Endodermal cell (in vitro differentiated cells): ENCODE results near the gene KIF7. TPM values are rescaled to one million over a fixed set of nuclear protein-coding genes. Genes with fewer than 3 reads are reported as not detected.

Experiments used
- DNase-seq: peaks from one replicate; pipeline ENCODE4 v3.0.0-alpha.2; 2017
- H3K27ac ChIP-seq: 2 replicates; pipeline ENCODE4 v1.5.1; 2013; ENCODE audit warnings: mild to moderate bottlenecking, low read depth, low read length, moderate library complexity
- H3K27me3 ChIP-seq: 2 replicates; pipeline ENCODE4 v1.6.1; 2013; ENCODE audit warnings: mild to moderate bottlenecking, low read length, moderate library complexity; ENCODE audit not compliant: insufficient read depth, control insufficient read depth, poor library complexity, severe bottlenecking
- H3K36me3 ChIP-seq: 2 replicates; pipeline ENCODE4 v1.7.0; 2013; ENCODE audit warnings: mild to moderate bottlenecking, low read length, moderate library complexity; ENCODE audit not compliant: control insufficient read depth, insufficient read depth
- H3K4me1 ChIP-seq: one replicate; pipeline ENCODE4 v1.7.0; 2013; ENCODE audit warnings: low read length; ENCODE audit not compliant: control insufficient read depth, insufficient read depth
- H3K4me3 ChIP-seq: 2 replicates; pipeline ENCODE4 v1.5.1; 2013; ENCODE audit warnings: mild to moderate bottlenecking, low read length, moderate library complexity
- H3K9ac ChIP-seq: 2 replicates; pipeline ENCODE4 v1.6.1; 2013; ENCODE audit warnings: mild to moderate bottlenecking, low read length, moderate library complexity; ENCODE audit not compliant: poor library complexity, severe bottlenecking; ENCODE audit errors: extremely low read depth
- H3K9me3 ChIP-seq: 2 replicates; pipeline ENCODE4 v1.6.1; 2013; ENCODE audit warnings: mild to moderate bottlenecking, low read length, moderate library complexity; ENCODE audit not compliant: control insufficient read depth
- H3K27ac Mint-ChIP-seq: 2 replicates; pipeline ENCODE4 v1.8.0; 2020; ENCODE audit warnings: mixed read lengths
- H3K27me3 Mint-ChIP-seq: 2 replicates; pipeline ENCODE4 v1.8.0; 2021; ENCODE audit warnings: mild to moderate bottlenecking, mixed read lengths; ENCODE audit not compliant: insufficient read depth
- H3K36me3 Mint-ChIP-seq: 2 replicates; pipeline ENCODE4 v1.8.0; 2020; ENCODE audit warnings: low read depth, mixed read lengths
- H3K4me1 Mint-ChIP-seq: 2 replicates; pipeline ENCODE4 v1.8.0; 2020; ENCODE audit warnings: mixed read lengths
- H3K4me3 Mint-ChIP-seq: 2 replicates; pipeline ENCODE4 v1.8.0; 2020; ENCODE audit warnings: mild to moderate bottlenecking, moderate library complexity, mixed read lengths
- H3K9me3 Mint-ChIP-seq: 2 replicates; pipeline ENCODE4 v1.8.0; 2020; ENCODE audit warnings: mild to moderate bottlenecking, mixed read lengths
- CTCF ChIP-seq: fragments of 200-600 bp; sonication (generic); conservative IDR thresholded peaks from 2 replicates; pipeline ENCODE4 v1.5.0; 2021; ENCODE audit warnings: antibody characterized with exemption, mild to moderate bottlenecking
- WGBS, 2 experiments: methylation state at CpG; one replicate each; pipeline versions ENCODE4 v1.1.5 to v1.1.7; 2013; ENCODE audit warnings: missing lambda C conversion rate in 2 of 2, mixed read lengths in 1 of 2; ENCODE audit not compliant: insufficient coverage in 1 of 2, insufficient read length in 1 of 2; 5-methylcytosine and 5-hydroxymethylcytosine counted together
- total RNA-seq, 2 donors: library from RNA; stranded (reverse); fragmentation: NEBNext Ultra II Directional in 1 of 2; extraction: Animal tissue kit (Norgen Biotek cat#: 25700) in 1 of 2; gene quantifications; 2 replicates in 1 of 2; 3 replicates in 1 of 2; pipeline ENCODE4 v1.2.1, GENCODE V29; 2021

The KIF7 gene
- total RNA-seq, 2 donors from 2014 or later: 22.9 to 24.4 TPM

- H3K4me3 Mint-ChIP-seq: no peak overlapping the region
- no peak for TF ChIP-seq CTCF
- Histone ChIP-seq H3K27me3 (no peaks in the 10 kb centered on the region), H3K4me3 (no peak overlapping the region), H3K27ac (no peak overlapping the region), H3K9me3 (no peaks in the 10 kb centered on the region), H3K36me3 (peaks cover 34% of the 10 kb centered on the region), H3K4me1 (no peaks in the 10 kb centered on the region), H3K9ac (no peak overlapping the region)
- peaks cover 47% of the 10 kb centered on the region for H3K36me3 Mint-ChIP-seq
- 97 to 100% methylated on average over 1 to 3 of the region's 5 CpGs for WGBS, 2 experiments
- no peak overlapping the region for H3K27ac Mint-ChIP-seq
- peaks cover 8% of the 10 kb centered on the region for H3K9me3 Mint-ChIP-seq
- H3K4me1 Mint-ChIP-seq: no peaks in the 10 kb centered on the region
- H3K27me3 Mint-ChIP-seq: no peaks in the 10 kb centered on the region
- no peak for DNase-seq
These were observed 15.0 kb downstream of the KIF7 start for GRCh38 chr15:89640245-89640644.

GRCh38 chr15:89633585-89633984 is 21.7 kb downstream of the KIF7 start:
- H3K27ac ChIP-seq: no peak overlapping the region
- peaks cover 4% of the 10 kb centered on the region for H3K9me3 ChIP-seq
- Mint-ChIP-seq H3K4me3 (no peak overlapping the region), H3K27me3 (no peaks in the 10 kb centered on the region), H3K36me3 (peaks cover 63% of the 10 kb centered on the region), H3K4me1 (no peaks in the 10 kb centered on the region), H3K27ac (no peak overlapping the region), H3K9me3 (peaks cover 28% of the 10 kb centered on the region)
- DNase-seq: peak; percentile 37
- no peaks in the 10 kb centered on the region for H3K27me3 ChIP-seq
- H3K4me3 ChIP-seq: no peak overlapping the region
- TF ChIP-seq CTCF: no peak
- peaks cover 47% of the 10 kb centered on the region for H3K36me3 ChIP-seq
- H3K4me1 ChIP-seq: no peaks in the 10 kb centered on the region
- WGBS, 2 experiments: 93 to 95% methylated on average over 14 to 23 of the region's 23 CpGs
- H3K9ac ChIP-seq: no peak overlapping the region

DNA sequence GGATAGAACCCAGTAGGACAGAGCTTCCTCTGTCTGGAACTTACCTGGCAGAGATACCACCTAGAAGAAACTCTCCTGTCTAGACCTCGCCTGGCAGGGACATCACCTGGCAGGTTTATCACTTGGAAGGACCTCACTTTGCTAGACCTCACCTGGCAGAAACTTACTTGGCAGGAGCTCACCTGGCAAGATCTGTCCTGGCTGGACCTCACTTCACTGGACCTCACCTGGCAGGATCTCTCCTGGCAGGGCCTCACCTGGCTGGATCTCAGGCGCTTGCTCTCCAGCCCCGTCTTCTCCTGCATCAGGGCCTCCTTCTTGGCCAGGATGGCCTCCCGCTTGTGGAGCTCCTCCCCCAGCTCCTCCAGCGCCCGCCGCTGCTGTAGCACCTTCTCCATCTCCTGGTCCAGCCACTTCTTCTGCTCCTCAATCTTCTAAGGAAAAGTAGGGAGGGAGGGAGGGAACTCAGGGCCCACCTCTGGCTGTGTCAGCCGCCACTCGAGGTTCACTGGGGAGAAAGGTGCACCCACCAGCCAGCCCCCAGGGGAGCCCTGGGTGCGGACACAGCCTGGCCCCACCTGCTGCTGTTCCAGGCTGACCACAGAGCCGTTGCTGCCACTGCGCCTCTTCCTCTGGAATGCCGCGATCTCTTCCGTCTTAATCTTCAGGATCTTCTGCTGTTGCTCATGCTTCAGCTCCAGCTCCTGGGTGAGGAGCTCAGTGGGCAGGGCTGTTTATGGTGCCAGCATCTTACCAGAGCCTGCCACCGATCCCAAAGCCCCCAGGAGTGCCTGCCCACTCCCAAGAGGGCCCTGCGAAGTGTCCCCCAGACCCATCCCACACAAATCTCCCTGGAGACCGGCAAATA is 22.5 kb downstream of the KIF7 start:
- Mint-ChIP-seq H3K27me3 (no peaks in the 10 kb centered on the region), H3K4me3 (no peak overlapping the region), H3K27ac (no peak overlapping the region), H3K9me3 (peaks cover 28% of the 10 kb centered on the region), H3K4me1 (no peaks in the 10 kb centered on the region), H3K36me3 (peaks cover 67% of the 10 kb centered on the region)
- H3K27ac ChIP-seq: no peak overlapping the region
- peak; percentile 34 for DNase-seq
- H3K9ac ChIP-seq: no peak overlapping the region
- no peak for TF ChIP-seq CTCF
- H3K9me3 ChIP-seq: peaks cover 4% of the 10 kb centered on the region
- H3K36me3 ChIP-seq: peaks cover 54% of the 10 kb centered on the region
- no peaks in the 10 kb centered on the region for H3K27me3 ChIP-seq
- H3K4me3 ChIP-seq: no peak overlapping the region
- H3K4me1 ChIP-seq: no peaks in the 10 kb centered on the region
- 96 to 98% methylated on average over 8 to 16 of the region's 18 CpGs for WGBS, 2 experiments
